ENCODE data around the gene KIF21B. TPM values are rescaled to one million over a fixed set of nuclear protein-coding genes. Genes with fewer than 3 reads are reported as not detected.

KIF21B gene
- total and polyA plus RNA-seq, 9 of the 15 experiments (the other 6 are each of a cell fraction or from before 2014, with no cell fraction given), result 0.46 to 13.4 (median 5.9) TPM

GRCh38 chr1:201023517-201023902 lies at the start of gene KIF21B (continued):
- TF ChIP-seq HDAC2 (IDR thresholded peaks at IDR 0.05) (no peak), BCL6 (CRISPR knock-in tag; IDR thresholded peaks at IDR 0.05) (no peak), ZNF224 (CRISPR knock-in tag; IDR thresholded peaks at IDR 0.05) (no peak), ZNF518B (CRISPR knock-in tag; IDR thresholded peaks at IDR 0.05) (no peak), ZBTB7A (IDR thresholded peaks at IDR 0.05; ENCODE audit: borderline replicate concordance, control insufficient read depth, low read depth, low read length) (peak; percentile 81; the same call in 1 of the 2 replicates), ZNF140 (CRISPR knock-in tag; IDR thresholded peaks at IDR 0.05) (no peak), ZNF592 (IDR thresholded peaks at IDR 0.05) (peak; percentile 17; the same call in 1 of the 2 replicates), CXXC5 (CRISPR knock-in tag; IDR thresholded peaks at IDR 0.05) (peak; percentile 81), E2F6 (IDR thresholded peaks at IDR 0.05; ENCODE audit: borderline replicate concordance in 1 of 2, extremely low read depth in 1 of 2, insufficient read depth in 1 of 2, insufficient read length in 1 of 2, low read depth in 1 of 2, low read length in 1 of 2, poor library complexity in 1 of 2, severe bottlenecking in 1 of 2) (peak; percentile 72 to 91), PCBP1 (IDR thresholded peaks at IDR 0.05; ENCODE audit: low read depth, low read length, poor library complexity, severe bottlenecking) (no peak), IRF9 (tag; IDR thresholded peaks at IDR 0.05) (no peak), CREM (IDR thresholded peaks at IDR 0.05; ENCODE audit: low read depth) (peak; percentile 57; the same call in 1 of the 2 replicates), ZBTB9 (CRISPR knock-in tag; IDR thresholded peaks at IDR 0.05) (no peak)
